ENCODE measurements around the gene DCAF5.

Gene DCAF5

GRCh38 chr14:69088586-69088985 is 64.3 kb downstream of the DCAF5 start:
- Histone ChIP-seq H3K9ac (ENCODE audit: insufficient read length, low read depth) (no peak overlapping the region), H3K36me3 (ENCODE audit: insufficient read depth, insufficient read length, low read length) (peaks cover 19% of the 10 kb centered on the region), H3K4me1 (ENCODE audit: insufficient read depth, insufficient read length) (no peaks in the 10 kb centered on the region), H3K4me3 (ENCODE audit: insufficient read length, low read depth) (no peak overlapping the region), H3K27me3 (ENCODE audit: insufficient read depth, insufficient read length) (no peaks in the 10 kb centered on the region), H3K9me3 (ENCODE audit: insufficient read depth, low read length) (no peaks in the 10 kb centered on the region)
- no peak for DNase-seq (ENCODE audit: low read depth, low spot score)
- no peak for TF ChIP-seq YY1 (IDR thresholded peaks at IDR 0.05; ENCODE audit: insufficient read depth, insufficient read length)
- no peak for TF ChIP-seq ZNF274 (IDR thresholded peaks at IDR 0.05; ENCODE audit: low read depth, low read length)
- TF ChIP-seq SUZ12 (IDR thresholded peaks at IDR 0.05; ENCODE audit: extremely low read depth, insufficient read depth, insufficient read length), result no peak

GRCh38 chr14:69087061-69087461 is 65.9 kb downstream of the DCAF5 start:
- H3K9me3 ChIP-seq (ENCODE audit: insufficient read depth, low read length), result no peaks in the 10 kb centered on the region
- H3K36me3 ChIP-seq (ENCODE audit: insufficient read depth, insufficient read length, low read length), result peaks cover 19% of the 10 kb centered on the region
- DNase-seq (ENCODE audit: low read depth, low spot score), result no peak
- TF ChIP-seq ZNF274 (IDR thresholded peaks at IDR 0.05; ENCODE audit: low read depth, low read length) (no peak), YY1 (IDR thresholded peaks at IDR 0.05; ENCODE audit: insufficient read depth, insufficient read length) (no peak), SUZ12 (IDR thresholded peaks at IDR 0.05; ENCODE audit: extremely low read depth, insufficient read depth, insufficient read length) (no peak)
- no peak overlapping the region for H3K4me3 ChIP-seq (ENCODE audit: insufficient read length, low read depth)
- no peaks in the 10 kb centered on the region for H3K27me3 ChIP-seq (ENCODE audit: insufficient read depth, insufficient read length)
- H3K4me1 ChIP-seq (ENCODE audit: insufficient read depth, insufficient read length), result no peaks in the 10 kb centered on the region
- H3K9ac ChIP-seq (ENCODE audit: insufficient read length, low read depth), result no peak overlapping the region

DNA sequence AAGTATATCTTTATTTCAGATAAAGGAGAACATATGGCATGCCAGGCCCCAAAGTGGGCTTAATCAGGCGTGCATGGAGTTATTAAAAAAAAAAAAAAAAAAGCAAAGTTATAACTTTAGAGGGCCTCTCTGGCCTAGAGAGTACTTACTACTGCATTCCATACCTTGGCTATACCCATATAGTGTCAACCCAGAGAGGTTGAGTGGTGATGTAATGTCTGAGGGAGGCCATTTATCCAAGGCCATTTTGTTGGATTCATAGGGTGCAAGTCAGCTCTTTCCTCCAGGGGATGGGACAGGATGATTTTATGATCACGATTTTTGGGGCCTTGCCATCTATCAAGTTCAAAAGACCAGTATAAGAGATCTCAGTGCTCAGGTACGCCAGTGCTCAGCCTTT is 66.4 kb downstream of the DCAF5 start:
- Histone ChIP-seq H3K4me1 (ENCODE audit: insufficient read depth, insufficient read length) (no peaks in the 10 kb centered on the region), H3K4me3 (ENCODE audit: insufficient read length, low read depth) (no peak overlapping the region), H3K9ac (ENCODE audit: insufficient read length, low read depth) (no peak overlapping the region), H3K27me3 (ENCODE audit: insufficient read depth, insufficient read length) (no peaks in the 10 kb centered on the region), H3K36me3 (ENCODE audit: insufficient read depth, insufficient read length, low read length) (peaks cover 16% of the 10 kb centered on the region), H3K9me3 (ENCODE audit: insufficient read depth, low read length) (no peaks in the 10 kb centered on the region)
- DNase-seq (ENCODE audit: low read depth, low spot score), result no peak
- no peak for TF ChIP-seq SUZ12 (IDR thresholded peaks at IDR 0.05; ENCODE audit: extremely low read depth, insufficient read depth, insufficient read length)
- TF ChIP-seq YY1 (IDR thresholded peaks at IDR 0.05; ENCODE audit: insufficient read depth, insufficient read length), result no peak

- Histone ChIP-seq H3K36me3 (ENCODE audit: insufficient read depth, insufficient read length, low read length) (no peaks in the 10 kb centered on the region), H3K4me3 (ENCODE audit: insufficient read length, low read depth) (no peak overlapping the region), H3K27me3 (ENCODE audit: insufficient read depth, insufficient read length) (no peaks in the 10 kb centered on the region), H3K9ac (ENCODE audit: insufficient read length, low read depth) (no peak overlapping the region), H3K9me3 (ENCODE audit: insufficient read depth, low read length) (no peaks in the 10 kb centered on the region), H3K4me1 (ENCODE audit: insufficient read depth, insufficient read length) (no peaks in the 10 kb centered on the region)
- DNase-seq (ENCODE audit: low read depth, low spot score), result no peak
- TF ChIP-seq SUZ12 (IDR thresholded peaks at IDR 0.05; ENCODE audit: extremely low read depth, insufficient read depth, insufficient read length), result no peak
- no peak for TF ChIP-seq YY1 (IDR thresholded peaks at IDR 0.05; ENCODE audit: insufficient read depth, insufficient read length)
- no peak for TF ChIP-seq ZNF274 (IDR thresholded peaks at IDR 0.05; ENCODE audit: low read depth, low read length)
These were observed 68.9 kb downstream of the DCAF5 start for GRCh38 chr14:69084023-69084422.

- H3K4me1 ChIP-seq (ENCODE audit: insufficient read depth, insufficient read length), result no peaks in the 10 kb centered on the region
- no peak for TF ChIP-seq YY1 (IDR thresholded peaks at IDR 0.05; ENCODE audit: insufficient read depth, insufficient read length)
- TF ChIP-seq SUZ12 (IDR thresholded peaks at IDR 0.05; ENCODE audit: extremely low read depth, insufficient read depth, insufficient read length), result no peak
- no peak for TF ChIP-seq ZNF274 (IDR thresholded peaks at IDR 0.05; ENCODE audit: low read depth, low read length)
- no peaks in the 10 kb centered on the region for H3K27me3 ChIP-seq (ENCODE audit: insufficient read depth, insufficient read length)
- no peak overlapping the region for H3K4me3 ChIP-seq (ENCODE audit: insufficient read length, low read depth)
- no peaks in the 10 kb centered on the region for H3K36me3 ChIP-seq (ENCODE audit: insufficient read depth, insufficient read length, low read length)
- no peak for DNase-seq (ENCODE audit: low read depth, low spot score)
- H3K9ac ChIP-seq (ENCODE audit: insufficient read length, low read depth), result no peak overlapping the region
- no peaks in the 10 kb centered on the region for H3K9me3 ChIP-seq (ENCODE audit: insufficient read depth, low read length)
These were observed 69.7 kb downstream of the DCAF5 start for GRCh38 chr14:69083181-69083580.

DNA sequence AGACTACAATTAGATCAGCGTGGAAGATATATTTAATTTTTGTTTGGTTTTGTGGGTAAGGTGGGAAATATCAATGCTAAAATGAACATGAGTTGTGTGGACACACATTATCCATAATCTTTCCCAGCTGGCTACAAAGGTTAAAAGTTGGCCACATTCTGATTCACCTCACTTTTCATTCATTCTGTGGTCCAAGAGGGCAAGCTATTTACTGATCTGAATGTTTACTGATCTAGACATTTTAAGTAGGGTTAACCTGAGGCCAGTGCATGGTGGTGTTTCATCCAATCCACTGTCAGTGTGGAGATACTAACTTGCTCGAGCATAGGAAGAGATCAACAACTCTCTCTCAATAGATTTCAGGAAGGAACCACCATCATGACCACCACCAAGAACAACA is 71.6 kb downstream of the DCAF5 start:
- Histone ChIP-seq H3K4me1 (ENCODE audit: insufficient read depth, insufficient read length) (no peaks in the 10 kb centered on the region), H3K9ac (ENCODE audit: insufficient read length, low read depth) (no peak overlapping the region), H3K36me3 (ENCODE audit: insufficient read depth, insufficient read length, low read length) (no peaks in the 10 kb centered on the region), H3K9me3 (ENCODE audit: insufficient read depth, low read length) (no peaks in the 10 kb centered on the region), H3K4me3 (ENCODE audit: insufficient read length, low read depth) (no peak overlapping the region), H3K27me3 (ENCODE audit: insufficient read depth, insufficient read length) (no peaks in the 10 kb centered on the region)
- DNase-seq (ENCODE audit: low read depth, low spot score), result no peak
- no peak for TF ChIP-seq ZNF274 (IDR thresholded peaks at IDR 0.05; ENCODE audit: low read depth, low read length)
- no peak for TF ChIP-seq YY1 (IDR thresholded peaks at IDR 0.05; ENCODE audit: insufficient read depth, insufficient read length)
- TF ChIP-seq SUZ12 (IDR thresholded peaks at IDR 0.05; ENCODE audit: extremely low read depth, insufficient read depth, insufficient read length), result no peak

DNA sequence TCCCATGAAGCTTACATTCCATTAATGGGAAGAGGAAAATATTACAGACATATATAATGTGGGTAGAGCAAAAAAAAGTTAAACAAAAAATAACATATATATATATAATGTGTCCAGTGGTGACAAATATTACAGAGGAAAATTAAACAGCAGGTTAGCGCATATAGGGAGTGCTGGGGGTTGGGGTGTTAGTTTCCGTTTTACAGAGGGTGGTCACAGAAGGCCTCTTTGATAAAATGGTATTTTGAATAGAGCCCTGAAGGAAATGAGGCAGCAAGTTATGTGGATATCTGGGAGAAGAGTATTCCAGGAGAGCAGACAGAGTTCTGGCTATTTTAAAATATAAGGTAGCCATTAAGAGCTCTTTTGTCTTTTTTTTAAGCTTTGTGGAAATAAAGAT is 73.2 kb downstream of the DCAF5 start:
- Histone ChIP-seq H3K9ac (ENCODE audit: insufficient read length, low read depth) (no peak overlapping the region), H3K36me3 (ENCODE audit: insufficient read depth, insufficient read length, low read length) (no peaks in the 10 kb centered on the region), H3K4me3 (ENCODE audit: insufficient read length, low read depth) (no peak overlapping the region), H3K4me1 (ENCODE audit: insufficient read depth, insufficient read length) (no peaks in the 10 kb centered on the region), H3K9me3 (ENCODE audit: insufficient read depth, low read length) (no peaks in the 10 kb centered on the region), H3K27me3 (ENCODE audit: insufficient read depth, insufficient read length) (no peaks in the 10 kb centered on the region)
- no peak for TF ChIP-seq YY1 (IDR thresholded peaks at IDR 0.05; ENCODE audit: insufficient read depth, insufficient read length)
- TF ChIP-seq SUZ12 (IDR thresholded peaks at IDR 0.05; ENCODE audit: extremely low read depth, insufficient read depth, insufficient read length), result no peak
- TF ChIP-seq ZNF274 (IDR thresholded peaks at IDR 0.05; ENCODE audit: low read depth, low read length), result no peak
- no peak for DNase-seq (ENCODE audit: low read depth, low spot score)

Measured in NT2/D1 (cell line).